GM19193 (cell line): ENCODE data around the gene HNRNPC.

Experiments used
- POLR2A ChIP-seq: IDR thresholded peaks from 4 replicates; pipeline ENCODE4 v1.6.1; 2011; ENCODE audit not compliant: insufficient read depth, insufficient read length; ENCODE audit errors: extremely low read depth

The HNRNPC gene

GRCh38 chr14:21231020-21231652 is 38.1 kb downstream of the HNRNPC start:
- TF ChIP-seq POLR2A, result no peak

- TF ChIP-seq POLR2A, result no peak
These were observed 39.4 kb downstream of the HNRNPC start for GRCh38 chr14:21229821-21230220.

GRCh38 chr14:21227981-21228380 is 41.3 kb downstream of the HNRNPC start:
- TF ChIP-seq POLR2A, result no peak

GRCh38 chr14:21227150-21227549 is 42.1 kb downstream of the HNRNPC start:
- TF ChIP-seq POLR2A, result no peak

GRCh38 chr14:21226467-21226866 is 42.8 kb downstream of the HNRNPC start:
- TF ChIP-seq POLR2A, result no peak

GRCh38 chr14:21220874-21221477 is 48.3 kb downstream of the HNRNPC start:
- no peak for TF ChIP-seq POLR2A

GRCh38 chr14:21219561-21220111 is 49.6 kb downstream of the HNRNPC start:
- TF ChIP-seq POLR2A, result no peak

GRCh38 chr14:21219120-21219519 is 50.1 kb downstream of the HNRNPC start:
- TF ChIP-seq POLR2A, result no peak

- no peak for TF ChIP-seq POLR2A
These were observed 53.4 kb downstream of the HNRNPC start for GRCh38 chr14:21215879-21216251.

GRCh38 chr14:21215130-21215878 is 53.9 kb downstream of the HNRNPC start:
- no peak for TF ChIP-seq POLR2A

GRCh38 chr14:21213652-21214051 is 55.6 kb downstream of the HNRNPC start:
- TF ChIP-seq POLR2A, result no peak

GRCh38 chr14:21211509-21211908 is 57.7 kb downstream of the HNRNPC start:
- TF ChIP-seq POLR2A, result no peak

GRCh38 chr14:21210023-21210422 is 59.2 kb downstream of the HNRNPC start:
- TF ChIP-seq POLR2A, result no peak

GRCh38 chr14:21209185-21209584 is 60.1 kb downstream of the HNRNPC start:
- TF ChIP-seq POLR2A, result no peak

- no peak for TF ChIP-seq POLR2A
These were observed 60.7 kb downstream of the HNRNPC start for GRCh38 chr14:21208554-21208953.

- peak; percentile 17 for TF ChIP-seq POLR2A
These were observed 62.2 kb downstream of the HNRNPC start for GRCh38 chr14:21206753-21207684.
